ENCODE results near the gene PRKAR1B.

The PRKAR1B gene

DNA sequence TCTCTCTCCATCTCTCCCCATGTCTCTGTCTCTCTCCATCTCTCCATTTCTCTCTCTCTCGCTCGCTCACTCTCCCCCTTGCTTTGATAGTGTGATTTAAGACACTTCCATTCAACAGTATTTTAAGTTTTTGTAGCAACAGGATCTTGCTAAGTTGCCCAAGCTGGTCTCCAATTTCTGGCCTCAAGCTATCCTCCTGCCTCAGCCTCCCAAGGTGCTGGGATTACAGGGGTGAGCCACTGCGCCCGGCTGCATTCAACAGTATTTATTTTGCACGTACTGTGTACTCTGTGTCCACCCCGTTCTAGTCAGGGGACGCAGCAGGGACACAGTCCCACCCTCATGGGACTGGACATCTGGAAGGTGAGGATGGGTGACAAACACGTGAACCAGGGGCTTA is 193.0 kb downstream of the PRKAR1B start:
- no peak for DNase-seq

DNA sequence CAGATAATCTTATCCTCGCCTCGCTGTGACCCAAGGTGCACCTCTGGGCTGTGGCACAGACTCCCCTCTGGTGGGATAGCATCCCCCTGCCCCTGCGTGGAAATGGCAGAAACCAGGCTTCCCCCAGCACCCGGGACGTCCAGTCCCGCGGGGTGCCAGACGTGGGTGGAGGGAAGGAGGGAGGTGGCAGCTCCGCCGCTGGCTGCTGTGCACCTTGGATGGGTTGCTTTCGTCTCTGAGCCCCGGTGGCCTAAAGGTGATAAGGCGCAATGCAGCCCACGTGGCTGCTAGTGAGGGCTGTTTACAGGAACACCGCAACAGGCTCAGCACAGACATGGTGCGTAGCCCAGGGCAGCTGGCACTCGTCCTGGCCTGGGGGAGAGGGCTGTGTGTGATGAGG is 193.8 kb downstream of the PRKAR1B start:
- no peak for DNase-seq

DNA sequence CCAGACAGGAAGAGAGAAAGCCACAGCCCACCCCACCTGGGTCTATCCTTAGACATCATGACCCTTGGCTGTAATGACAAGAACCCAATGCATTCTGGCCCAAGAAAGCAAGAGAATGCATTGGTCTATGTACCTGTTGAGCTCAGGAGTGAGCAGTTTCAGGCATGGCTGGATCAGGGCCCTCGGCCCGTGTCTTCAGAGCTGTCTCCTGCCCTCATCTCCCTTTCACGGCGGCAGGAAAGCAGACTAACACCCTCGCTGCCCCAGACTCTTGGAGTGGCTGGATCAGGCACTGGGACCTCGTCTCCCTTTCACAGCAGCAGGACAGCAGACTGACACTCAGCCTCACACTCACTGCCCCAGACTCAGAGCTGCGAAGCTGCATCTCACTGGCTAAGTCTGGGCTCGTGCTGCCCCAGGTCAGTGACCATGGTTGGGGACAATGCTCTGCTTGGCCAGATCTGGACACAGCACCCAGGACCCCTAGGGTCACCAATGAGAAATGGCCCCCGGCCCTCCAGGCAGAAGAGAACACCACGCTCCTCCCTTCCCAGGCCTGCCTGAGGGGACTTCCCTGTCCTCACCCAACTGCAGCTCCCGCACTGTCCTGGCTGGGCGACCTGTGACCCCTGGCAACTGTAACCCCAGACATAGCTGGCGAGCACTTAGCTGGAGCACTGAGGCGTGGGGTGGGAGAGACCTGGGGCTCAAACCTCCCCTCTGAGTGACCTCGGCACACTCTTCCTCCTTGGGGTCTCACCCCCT is 194.5 kb downstream of the PRKAR1B start:
- DNase-seq: no peak

- no peak for DNase-seq
These were observed 195.3 kb downstream of the PRKAR1B start for GRCh38 chr7:531777-532176.

- no peak for DNase-seq
These were observed 198.6 kb downstream of the PRKAR1B start for GRCh38 chr7:528451-528850.

GRCh38 chr7:527723-528122 is 199.4 kb downstream of the PRKAR1B start:
- no peak for DNase-seq

DNA sequence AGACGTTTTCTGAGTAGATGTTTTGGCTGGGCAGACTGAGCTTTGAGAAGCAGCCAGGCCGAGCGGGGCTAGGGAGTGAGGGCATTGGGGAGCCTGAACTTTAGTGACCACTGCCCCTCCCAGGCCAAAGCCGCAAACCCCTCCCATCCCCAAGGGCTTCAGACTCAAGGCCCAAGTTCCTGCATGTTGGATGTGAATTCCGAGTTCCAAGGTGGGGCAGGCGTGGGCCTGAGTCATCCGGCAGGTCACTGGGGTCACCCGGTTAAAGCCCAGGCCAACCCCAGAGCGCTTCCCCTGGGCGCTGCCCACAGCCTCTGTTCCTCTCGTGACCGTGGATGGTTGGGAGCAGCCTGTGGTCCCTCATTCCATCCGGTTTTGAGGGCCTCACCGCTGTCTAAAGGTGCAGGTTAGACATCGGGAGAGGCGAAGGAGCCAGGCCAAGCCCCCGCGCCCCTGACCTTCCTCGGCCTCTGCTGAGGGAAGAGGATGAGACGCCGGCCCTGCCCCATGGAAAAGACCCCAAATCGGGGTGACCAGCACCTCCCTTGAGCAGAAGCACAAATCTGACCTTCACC is 200.5 kb downstream of the PRKAR1B start:
- DNase-seq: no peak

DNA sequence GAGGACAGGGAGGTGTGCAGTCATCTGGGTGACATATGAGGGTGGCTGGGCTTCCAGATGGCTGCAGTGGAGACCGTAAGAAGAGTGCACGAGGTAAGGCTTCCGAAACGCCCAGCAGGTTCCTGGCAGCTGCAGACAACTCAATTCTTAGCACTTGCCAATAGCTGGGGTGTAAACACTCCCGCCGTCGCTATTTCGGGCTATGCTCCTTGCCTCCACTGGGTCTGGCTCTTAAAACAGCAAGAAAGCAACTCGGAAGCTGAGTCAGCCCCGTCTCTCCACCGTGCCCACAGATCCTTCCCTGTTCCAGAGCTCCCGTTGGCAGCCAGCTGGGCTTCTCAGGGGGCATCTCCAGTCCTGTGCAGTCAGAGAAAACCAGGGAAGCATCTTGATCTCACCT is 201.3 kb downstream of the PRKAR1B start:
- DNase-seq: no peak

- no peak for DNase-seq
These were observed 202.3 kb downstream of the PRKAR1B start for GRCh38 chr7:524800-525199.

DNA sequence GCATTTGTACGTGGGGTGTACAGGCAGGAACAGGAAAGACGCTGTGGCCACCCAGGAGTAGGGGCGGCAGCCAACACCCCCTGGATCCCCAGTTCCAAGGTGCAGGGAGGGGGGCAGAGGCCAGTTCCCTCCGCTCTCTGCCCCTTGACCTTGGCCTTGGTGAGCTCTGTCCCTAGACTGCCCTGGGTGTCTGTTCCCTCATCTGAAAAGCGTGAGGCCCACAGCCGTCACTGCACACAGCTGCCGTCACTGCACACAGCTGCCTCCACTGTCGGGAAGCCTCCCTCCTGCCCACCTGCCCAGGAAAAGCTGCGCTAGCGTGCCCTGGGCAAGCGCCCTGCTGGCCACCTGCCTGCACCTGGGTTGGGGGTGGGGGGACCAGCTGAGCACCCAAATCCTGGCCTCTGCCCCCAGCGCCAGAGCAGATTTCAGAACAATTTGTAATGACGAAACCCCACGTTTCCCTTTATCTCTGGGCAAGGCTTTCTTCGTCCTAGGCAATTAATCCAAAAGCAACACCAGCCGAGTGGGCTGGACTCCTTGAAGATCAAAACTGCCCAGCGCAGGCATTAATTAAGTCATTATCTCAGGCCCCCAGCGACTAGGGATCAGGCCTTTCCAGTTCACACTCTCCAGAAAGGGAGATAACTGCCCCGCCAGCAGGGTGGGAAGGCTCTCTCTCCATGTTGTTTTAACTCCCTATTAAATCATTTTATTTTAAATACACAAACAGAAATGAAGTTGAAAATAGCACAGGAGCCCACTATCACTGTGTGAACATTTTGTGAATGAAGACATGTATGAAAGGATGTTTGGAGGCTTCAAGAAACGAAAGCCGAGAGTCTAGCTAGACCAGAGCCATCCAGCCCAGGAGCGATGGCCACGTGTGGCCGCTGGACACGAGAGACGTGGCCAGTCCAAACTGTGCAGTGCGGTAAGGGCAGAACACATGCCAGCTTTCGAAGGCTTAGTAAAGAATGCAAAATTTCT is 203.4 kb downstream of the PRKAR1B start:
- no peak for DNase-seq

- no peak for DNase-seq
These were observed 204.1 kb downstream of the PRKAR1B start for GRCh38 chr7:522951-523314.

GRCh38 chr7:522071-522950 is 204.8 kb downstream of the PRKAR1B start:
- no peak for DNase-seq

DNA sequence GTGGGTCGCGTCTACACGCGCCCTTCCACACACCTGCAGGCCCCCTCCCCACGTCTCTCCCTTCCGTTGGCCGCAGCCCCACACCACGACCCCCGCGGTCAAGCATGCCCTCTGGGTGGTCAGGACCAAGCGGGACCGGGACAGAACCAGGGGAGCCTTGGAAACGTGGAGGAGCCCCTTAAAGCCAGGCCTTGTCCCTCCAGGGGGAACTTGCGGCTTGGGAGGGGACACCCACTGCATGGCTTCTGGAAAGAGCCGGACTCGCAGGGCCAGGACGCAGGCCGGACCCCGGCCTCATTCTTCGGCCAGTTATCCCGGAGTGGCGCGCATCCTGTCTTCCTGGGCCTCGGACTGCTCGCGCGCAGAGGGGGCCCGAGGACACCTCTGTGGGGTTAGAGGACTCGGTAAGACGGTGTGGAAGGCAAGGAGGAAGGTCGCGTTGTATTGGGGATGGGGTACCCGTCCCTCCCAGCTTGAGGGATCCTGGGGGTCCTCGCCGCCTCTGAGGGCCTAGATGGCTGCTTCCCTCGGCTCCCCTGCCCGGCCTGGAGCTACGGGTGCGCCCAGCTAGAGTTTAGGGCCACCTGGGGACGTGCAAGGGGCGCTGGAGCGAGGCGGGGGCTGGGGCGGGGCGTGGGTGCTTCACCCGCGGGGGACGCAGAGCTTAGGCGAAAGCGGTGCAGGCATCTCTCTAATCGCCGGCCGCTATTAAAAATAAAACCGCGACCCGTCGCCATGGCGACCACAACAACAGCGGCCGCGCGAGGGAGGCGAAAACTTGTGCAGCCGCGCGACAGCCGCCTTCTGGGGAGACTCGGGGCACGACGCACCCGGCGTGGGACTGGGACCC is 205.6 kb downstream of the PRKAR1B start:
- DNase-seq: no peak

DNA sequence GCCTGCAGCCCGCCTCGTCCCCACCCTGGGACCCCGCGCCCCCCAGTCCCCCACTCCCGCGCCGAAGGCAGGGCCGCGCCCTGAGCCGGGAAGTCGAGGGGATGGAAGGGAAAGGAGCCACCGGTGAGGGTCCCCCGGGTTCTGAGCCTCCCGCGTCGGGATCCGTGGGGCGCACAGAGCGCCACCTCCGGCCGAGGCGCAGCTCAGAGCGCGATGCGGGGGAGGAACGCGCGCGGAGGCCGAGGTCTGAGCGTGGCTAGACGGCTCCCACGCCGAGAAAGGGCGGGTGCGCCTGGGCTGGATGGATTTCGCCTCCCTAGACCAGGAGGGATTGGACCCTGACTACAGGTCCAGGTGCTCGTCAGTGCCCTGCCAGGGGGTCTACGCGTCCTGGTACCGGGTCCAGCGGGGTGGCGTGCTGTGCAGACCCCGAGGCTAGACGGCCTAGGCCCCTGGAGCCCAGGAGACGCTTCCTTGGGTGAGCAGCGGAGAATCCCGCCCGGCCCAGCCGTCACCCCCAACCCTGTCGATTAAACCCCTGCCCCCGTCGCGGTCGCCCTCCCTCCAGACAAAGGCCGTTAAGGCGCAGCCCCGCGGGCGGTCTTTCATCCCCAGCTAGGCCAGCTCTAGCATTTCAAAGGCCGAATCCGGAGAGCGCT is 206.4 kb downstream of the PRKAR1B start:
- no peak for DNase-seq

GRCh38 chr7:519484-520390 is 207.3 kb downstream of the PRKAR1B start, which contains the start of gene PDGFA:
TSS of gene PDGFA (minus strand) at chr7:519846. CDS start at chr7:519001, 845 bp downstream.
- DNase-seq: no peak

- no peak for DNase-seq
These were observed 208.2 kb downstream of the PRKAR1B start for GRCh38 chr7:518630-519483.

GRCh38 chr7:517774-518629 is 209.1 kb downstream of the PRKAR1B start:
- no peak for DNase-seq
